HEK293 (cell line): ENCODE results near the gene EIF1B.

Source experiments
- CTCF ChIA-PET: fragments of 350-600 bp; formaldehyde crosslinking; extraction: SDS; loops from one replicate; lab custom pipeline; 2021; ENCODE audit warnings: antibody characterized with exemption; lab: Yijun Ruan, JAX
- POLR2A ChIA-PET: fragments of 300-600 bp; formaldehyde crosslinking; extraction: SDS; loops from one replicate; lab custom pipeline; 2020; ENCODE audit warnings: antibody characterized with exemption, inconsistent platforms; lab: Yijun Ruan, JAX
- H3K27ac ChIP-seq: fragments of 200-500 bp; sonication (Bioruptor generic); 2 replicates; pipeline ENCODE4 v1.5.1; 2014; ENCODE audit warnings: low read depth, low read length, control low read depth, inconsistent platforms; ENCODE audit errors: extremely low read depth
- H3K36me3 ChIP-seq, 2 experiments: fragments of 200-500 bp in 1 of 2; sonication (Bioruptor generic) in 1 of 2; 1 replicate in 1 of 2; 2 replicates in 1 of 2; pipeline ENCODE4 v1.5.1; 2014 to 2017; ENCODE audit warnings: inconsistent platforms in 2 of 2, low read length in 2 of 2; ENCODE audit not compliant: control insufficient read depth in 2 of 2, insufficient read depth in 1 of 2
- H3K4me1 ChIP-seq: fragments of 200-500 bp; sonication (Bioruptor generic); 2 replicates; pipeline ENCODE4 v1.5.1; 2014; ENCODE audit warnings: mild to moderate bottlenecking, low read length, inconsistent platforms; ENCODE audit not compliant: control insufficient read depth, insufficient read depth
- H3K4me3 ChIP-seq: 2 replicates; pipeline ENCODE4 v1.5.1; 2011; ENCODE audit warnings: low read depth, mild to moderate bottlenecking, control low read depth, low read length, moderate library complexity
- H3K9me3 ChIP-seq: fragments of 200-500 bp; sonication (Bioruptor generic); 2 replicates; pipeline ENCODE4 v1.5.1; 2014; ENCODE audit warnings: low read depth, low read length, inconsistent platforms; ENCODE audit not compliant: control insufficient read depth, insufficient read depth
- GFI1B ChIP-seq: fragments of 450-650 bp; formaldehyde crosslinking; IDR thresholded peaks from 2 replicates; pipeline ENCODE4 v1.5.1; 2016; ENCODE audit warnings: missing biosample characterization, missing genetic modification characterization
- HOXC10 ChIP-seq: sonication (generic); formaldehyde crosslinking; IDR thresholded peaks from 2 replicates; pipeline ENCODE4 v1.8.1; 2023; ENCODE audit warnings: mild to moderate bottlenecking, missing genetic modification reagents
- OVOL3 ChIP-seq: fragments of 450-650 bp; formaldehyde crosslinking; IDR thresholded peaks from 2 replicates; pipeline ENCODE4 v1.5.1; 2016; ENCODE audit warnings: missing biosample characterization, missing genetic modification characterization
- PRDM2 ChIP-seq: fragments of 450-650 bp; formaldehyde crosslinking; IDR thresholded peaks from 2 replicates; pipeline ENCODE4 v1.5.1; 2016; ENCODE audit warnings: missing biosample characterization, missing genetic modification characterization, borderline replicate concordance
- RBAK ChIP-seq: fragments of 450-650 bp; formaldehyde crosslinking; IDR thresholded peaks from 2 replicates; pipeline ENCODE4 v1.5.1; 2016; ENCODE audit warnings: missing biosample characterization, missing genetic modification characterization
- REPIN1 ChIP-seq: fragments of 450-650 bp; formaldehyde crosslinking; IDR thresholded peaks from 2 replicates; pipeline ENCODE4 v1.5.1; 2017; ENCODE audit warnings: missing biosample characterization, missing genetic modification characterization, low read depth
- ZBTB48 ChIP-seq: fragments of 450-650 bp; formaldehyde crosslinking; IDR thresholded peaks from 2 replicates; pipeline ENCODE4 v1.5.1; 2016; ENCODE audit warnings: missing biosample characterization, missing genetic modification characterization
- ZFP37 ChIP-seq: fragments of 450-650 bp; formaldehyde crosslinking; IDR thresholded peaks from 2 replicates; pipeline ENCODE4 v1.5.1; 2016; ENCODE audit warnings: missing biosample characterization, missing genetic modification characterization
- ZNF311 ChIP-seq: fragments of 450-650 bp; formaldehyde crosslinking; IDR thresholded peaks from 2 replicates; pipeline ENCODE4 v1.5.1; 2017; ENCODE audit warnings: missing biosample characterization, missing genetic modification characterization, borderline replicate concordance
- ZNF324 ChIP-seq: fragments of 450-650 bp; formaldehyde crosslinking; IDR thresholded peaks from 2 replicates; pipeline ENCODE4 v1.5.1; 2016; ENCODE audit warnings: missing biosample characterization, missing genetic modification characterization
- ZNF341 ChIP-seq: fragments of 450-650 bp; formaldehyde crosslinking; IDR thresholded peaks from 2 replicates; pipeline ENCODE4; 2016; ENCODE audit warnings: low read depth, missing biosample characterization, missing genetic modification characterization
- ZNF394 ChIP-seq: fragments of 450-650 bp; formaldehyde crosslinking; IDR thresholded peaks from 2 replicates; pipeline ENCODE4 v1.5.1; 2016; ENCODE audit warnings: missing biosample characterization, missing genetic modification characterization, mild to moderate bottlenecking, moderate library complexity, borderline replicate concordance
- ZNF398 ChIP-seq: fragments of 450-650 bp; formaldehyde crosslinking; IDR thresholded peaks from 2 replicates; pipeline ENCODE4 v1.5.1; 2017; ENCODE audit warnings: missing biosample characterization, missing genetic modification characterization
- ZNF426 ChIP-seq: fragments of 450-650 bp; formaldehyde crosslinking; IDR thresholded peaks from 2 replicates; pipeline ENCODE4 v1.5.1; 2017; ENCODE audit warnings: missing biosample characterization, missing genetic modification characterization, mild to moderate bottlenecking, inconsistent platforms, moderate library complexity
- ZNF518A ChIP-seq: fragments of 450-650 bp; formaldehyde crosslinking; conservative IDR thresholded peaks from 2 replicates; pipeline ENCODE4 v1.5.1; 2016; ENCODE audit warnings: low read depth, missing biosample characterization, missing genetic modification characterization
- ZNF521 ChIP-seq: fragments of 450-650 bp; formaldehyde crosslinking; IDR thresholded peaks from 2 replicates; pipeline ENCODE4 v1.5.1; 2017; ENCODE audit warnings: missing biosample characterization, mild to moderate bottlenecking, missing genetic modification characterization
- ZNF558 ChIP-seq: fragments of 450-650 bp; formaldehyde crosslinking; IDR thresholded peaks from 2 replicates; pipeline ENCODE4 v1.5.1; 2016; ENCODE audit warnings: missing biosample characterization, missing genetic modification characterization
- ZNF677 ChIP-seq: fragments of 450-650 bp; IDR thresholded peaks from 2 replicates; pipeline ENCODE4 v1.5.0; 2018; ENCODE audit warnings: missing biosample characterization, mild to moderate bottlenecking, missing genetic modification characterization, moderate library complexity
- ZNF785 ChIP-seq: fragments of 450-650 bp; formaldehyde crosslinking; IDR thresholded peaks from 2 replicates; pipeline ENCODE4 v1.5.1; 2016; ENCODE audit warnings: missing biosample characterization, missing genetic modification characterization

The EIF1B gene

GRCh38 chr3:40358454-40358853 lies 48.9 kb downstream of the EIF1B start:
- no peaks in the 10 kb centered on the region for H3K4me1 ChIP-seq
- no peak overlapping the region for H3K27ac ChIP-seq
- H3K36me3 ChIP-seq: no peaks in the 10 kb centered on the region
- H3K9me3 ChIP-seq: no peaks in the 10 kb centered on the region
- TF ChIP-seq HOXC10 (CRISPR knock-in tag) (no peak), ZNF521 (tag by site-specific recombination) (no peak), ZFP37 (tag by site-specific recombination) (no peak), ZNF311 (no peak), ZNF394 (tag by site-specific recombination) (no peak), REPIN1 (tag by site-specific recombination) (no peak), ZNF398 (no peak), ZNF426 (no peak), OVOL3 (tag by site-specific recombination) (no peak), GFI1B (tag by site-specific recombination) (no peak), ZNF324 (tag by site-specific recombination) (no peak), ZNF677 (tag by site-specific recombination) (no peak), ZNF558 (tag by site-specific recombination) (no peak), RBAK (tag by site-specific recombination) (no peak), ZBTB48 (tag by site-specific recombination) (no peak), ZNF785 (tag by site-specific recombination) (no peak), PRDM2 (tag by site-specific recombination) (no peak), ZNF341 (tag by site-specific recombination) (no peak), ZNF518A (tag by site-specific recombination) (no peak)
- no peak overlapping the region for H3K4me3 ChIP-seq
- ChIA-PET POLR2A (no interaction called here), CTCF (no interaction called here)
